ENCODE results near the gene SCGB3A1.

SCGB3A1 gene

DNA sequence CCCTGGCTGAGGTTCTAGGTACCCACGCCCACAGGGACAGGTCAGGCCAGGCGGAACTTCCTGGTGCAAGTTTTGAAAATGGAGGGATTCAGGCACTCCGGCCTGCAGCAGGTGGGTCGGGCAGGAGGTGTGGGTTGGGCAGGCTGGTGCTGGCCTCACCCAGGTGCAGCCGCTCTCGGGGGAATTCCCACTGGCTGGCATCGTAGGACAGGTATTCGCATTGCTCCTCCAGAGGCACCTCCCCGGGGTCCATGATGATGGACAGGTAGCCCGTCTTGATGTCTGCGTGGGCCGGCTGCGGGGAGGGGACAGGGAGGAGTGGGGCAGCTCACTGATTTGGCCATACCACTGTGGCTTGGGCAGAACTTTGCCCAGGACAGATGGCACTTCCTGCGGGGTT, 28.7 kb upstream of the SCGB3A1 start:
- no peak for DNase-seq (ENCODE audit: low read depth)
- H3K4me3 ChIP-seq (ENCODE audit: control insufficient read depth, low read depth, low read length), result no peak overlapping the region
- TF ChIP-seq, protein P1, sequence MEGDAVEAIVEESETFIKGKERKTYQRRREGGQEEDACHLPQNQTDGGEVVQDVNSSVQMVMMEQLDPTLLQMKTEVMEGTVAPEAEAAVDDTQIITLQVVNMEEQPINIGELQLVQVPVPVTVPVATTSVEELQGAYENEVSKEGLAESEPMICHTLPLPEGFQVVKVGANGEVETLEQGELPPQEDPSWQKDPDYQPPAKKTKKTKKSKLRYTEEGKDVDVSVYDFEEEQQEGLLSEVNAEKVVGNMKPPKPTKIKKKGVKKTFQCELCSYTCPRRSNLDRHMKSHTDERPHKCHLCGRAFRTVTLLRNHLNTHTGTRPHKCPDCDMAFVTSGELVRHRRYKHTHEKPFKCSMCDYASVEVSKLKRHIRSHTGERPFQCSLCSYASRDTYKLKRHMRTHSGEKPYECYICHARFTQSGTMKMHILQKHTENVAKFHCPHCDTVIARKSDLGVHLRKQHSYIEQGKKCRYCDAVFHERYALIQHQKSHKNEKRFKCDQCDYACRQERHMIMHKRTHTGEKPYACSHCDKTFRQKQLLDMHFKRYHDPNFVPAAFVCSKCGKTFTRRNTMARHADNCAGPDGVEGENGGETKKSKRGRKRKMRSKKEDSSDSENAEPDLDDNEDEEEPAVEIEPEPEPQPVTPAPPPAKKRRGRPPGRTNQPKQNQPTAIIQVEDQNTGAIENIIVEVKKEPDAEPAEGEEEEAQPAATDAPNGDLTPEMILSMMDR (IDR thresholded peaks at IDR 0.05; ENCODE audit: control insufficient read depth, insufficient read depth, low read depth, low read length, missing control alignments), result no peak

DNA sequence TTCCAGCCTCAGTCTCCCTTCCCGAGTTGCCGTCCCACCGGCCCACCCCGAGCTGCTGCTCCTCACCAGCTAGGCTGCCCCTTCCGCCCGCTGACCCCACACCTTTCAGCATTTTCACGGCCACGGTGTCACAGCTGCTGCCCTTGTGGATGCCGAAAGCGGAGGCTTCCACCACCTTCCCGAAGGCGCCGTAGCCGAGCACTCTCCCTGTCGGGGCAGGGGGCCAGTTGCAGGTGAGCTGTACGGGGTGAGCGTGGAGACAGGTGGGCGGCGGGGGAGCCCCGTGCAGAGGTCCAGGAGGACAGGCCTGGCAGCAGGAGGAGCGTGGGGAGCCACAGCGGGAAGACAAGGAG, 28.2 kb upstream of the SCGB3A1 start:
- no peak for DNase-seq (ENCODE audit: low read depth)
- no peak overlapping the region for H3K4me3 ChIP-seq (ENCODE audit: control insufficient read depth, low read depth, low read length)
- TF ChIP-seq, protein P1 (IDR thresholded peaks at IDR 0.05; ENCODE audit: control insufficient read depth, insufficient read depth, low read depth, low read length, missing control alignments), result peak; percentile 1

DNA sequence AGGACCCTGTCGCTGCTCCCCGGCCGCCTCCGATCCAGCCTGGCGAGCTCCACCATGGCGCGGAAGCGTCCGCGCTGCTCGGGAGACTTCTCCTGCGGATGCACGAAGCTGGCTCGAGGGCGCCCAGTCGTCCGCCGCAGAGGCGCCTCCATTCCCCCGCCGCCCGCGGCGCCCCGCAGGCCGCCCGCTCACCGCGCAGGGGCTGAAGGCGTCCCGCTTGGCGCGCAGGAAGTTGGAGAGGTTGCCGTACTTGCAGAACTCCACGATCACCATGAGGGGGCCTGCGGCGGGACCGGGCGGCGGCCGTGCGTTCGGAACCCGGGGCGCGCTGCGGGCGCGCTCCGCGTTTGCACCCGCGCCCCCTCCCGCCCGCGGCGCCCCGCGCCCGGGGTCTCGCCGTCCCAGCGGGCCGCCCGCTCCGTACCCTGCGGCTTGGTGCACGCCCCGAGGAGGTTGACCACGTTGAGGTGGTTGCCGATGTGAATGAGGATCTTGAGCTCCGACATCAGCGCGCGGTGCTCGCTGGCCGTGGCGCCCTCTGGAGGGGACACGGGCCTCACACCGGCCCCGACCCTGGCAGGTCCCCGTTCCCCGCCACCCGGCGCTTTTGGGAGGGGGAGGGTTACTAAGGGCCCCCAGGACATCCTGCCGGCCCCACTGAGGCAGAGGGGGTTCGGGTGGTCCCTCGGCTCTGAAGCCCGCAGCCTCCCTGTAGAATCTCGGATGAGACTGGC, 27.7 kb upstream of the SCGB3A1 start:
- DNase-seq (ENCODE audit: low read depth), result no peak
- TF ChIP-seq, protein P1 (IDR thresholded peaks at IDR 0.05; ENCODE audit: control insufficient read depth, insufficient read depth, low read depth, low read length, missing control alignments), result peak; percentile 45
- H3K4me3 ChIP-seq (ENCODE audit: control insufficient read depth, low read depth, low read length), result peak overlapping the region; percentile 4

DNA sequence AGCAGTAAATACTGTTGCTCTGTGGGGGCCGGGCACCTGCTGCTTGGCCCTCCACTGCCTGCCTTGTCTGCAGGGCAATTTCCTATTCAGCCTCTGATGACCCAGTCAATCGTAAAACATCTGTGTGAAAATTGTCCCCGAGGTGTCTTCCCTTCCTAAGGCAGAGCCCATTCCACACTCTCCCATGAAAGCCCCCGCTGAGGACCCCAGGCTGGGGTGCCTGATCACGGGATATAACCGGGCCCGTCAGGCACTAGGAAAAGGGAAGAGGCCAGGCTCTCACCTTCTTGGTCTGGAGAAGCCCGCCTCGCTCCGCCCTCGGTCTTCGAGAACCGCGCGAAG, 27.2 kb upstream of the SCGB3A1 start:
- TF ChIP-seq, protein P1 (IDR thresholded peaks at IDR 0.05; ENCODE audit: control insufficient read depth, insufficient read depth, low read depth, low read length, missing control alignments), result no peak
- DNase-seq (ENCODE audit: low read depth), result no peak
- H3K4me3 ChIP-seq (ENCODE audit: control insufficient read depth, low read depth, low read length), result peak overlapping the region; percentile 4

DNA sequence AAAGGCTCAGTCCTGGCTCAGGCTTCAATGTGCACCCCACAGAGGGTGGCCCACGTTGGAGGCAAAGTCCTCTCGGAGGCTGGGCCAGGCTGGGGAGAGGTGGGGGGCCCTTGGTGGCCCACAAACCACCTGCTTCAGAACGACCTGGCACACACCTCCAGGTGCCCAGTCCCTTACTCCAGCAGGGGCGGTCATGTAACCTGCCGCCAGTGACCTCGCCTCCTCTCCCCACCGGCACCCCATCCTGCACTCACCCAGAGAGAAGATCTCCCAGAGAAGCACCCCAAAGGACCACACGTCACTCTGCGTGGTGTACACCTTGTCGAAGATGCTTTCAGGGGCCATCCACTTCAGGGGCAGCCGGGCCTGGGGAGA, 22.5 kb upstream of the SCGB3A1 start:
- DNase-seq (ENCODE audit: low read depth), result no peak
- TF ChIP-seq, protein P1 (IDR thresholded peaks at IDR 0.05; ENCODE audit: control insufficient read depth, insufficient read depth, low read depth, low read length, missing control alignments), result no peak
- no peak overlapping the region for H3K4me3 ChIP-seq (ENCODE audit: control insufficient read depth, low read depth, low read length)

DNA sequence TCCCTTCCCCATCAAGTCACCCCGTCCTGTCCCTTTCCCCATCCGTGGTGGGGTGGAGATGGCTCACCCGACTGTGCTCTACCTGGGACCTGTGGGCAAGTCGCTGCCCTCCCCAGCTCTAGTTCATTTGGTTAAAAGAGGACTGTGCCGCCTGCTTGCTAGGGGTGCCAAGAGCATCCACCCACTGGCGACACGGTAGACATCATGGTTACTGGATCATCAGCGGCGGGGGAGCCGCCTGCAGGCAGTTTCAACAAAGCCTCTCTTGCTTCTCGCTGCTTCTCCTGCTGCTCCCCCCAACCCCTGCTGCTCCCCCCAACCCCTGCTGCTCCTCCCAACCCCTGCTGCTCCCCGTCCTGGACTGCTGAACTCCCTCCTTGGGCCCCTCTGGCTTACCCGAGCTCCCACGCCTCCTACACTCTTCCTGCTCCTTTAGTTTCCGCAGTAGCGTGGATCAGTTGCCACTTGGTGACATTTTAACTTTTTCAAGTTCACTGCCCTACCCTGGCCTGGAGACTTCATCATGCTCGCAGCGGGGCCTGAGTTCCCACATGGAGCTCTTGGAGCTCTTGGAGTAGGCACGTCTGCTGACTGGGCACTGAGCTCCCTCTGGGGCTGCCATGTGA, 22.0 kb upstream of the SCGB3A1 start:
- no peak for DNase-seq (ENCODE audit: low read depth)
- H3K4me3 ChIP-seq (ENCODE audit: control insufficient read depth, low read depth, low read length), result no peak overlapping the region
- TF ChIP-seq, protein P1 (IDR thresholded peaks at IDR 0.05; ENCODE audit: control insufficient read depth, insufficient read depth, low read depth, low read length, missing control alignments), result no peak

Measured in AG09309 (cell line).